ENCODE measurements around the gene EFTUD2. TPM values are rescaled to one million over a fixed set of nuclear protein-coding genes. Genes with fewer than 3 reads are reported as not detected.
A peak's percentile ranks its signal among the peaks of the same experiment; 100 is the strongest.

Gene EFTUD2
- total and polyA plus RNA-seq, 2 of the 4 experiments (the other 2 are of a cell fraction): 72.5 to 126 TPM

DNA sequence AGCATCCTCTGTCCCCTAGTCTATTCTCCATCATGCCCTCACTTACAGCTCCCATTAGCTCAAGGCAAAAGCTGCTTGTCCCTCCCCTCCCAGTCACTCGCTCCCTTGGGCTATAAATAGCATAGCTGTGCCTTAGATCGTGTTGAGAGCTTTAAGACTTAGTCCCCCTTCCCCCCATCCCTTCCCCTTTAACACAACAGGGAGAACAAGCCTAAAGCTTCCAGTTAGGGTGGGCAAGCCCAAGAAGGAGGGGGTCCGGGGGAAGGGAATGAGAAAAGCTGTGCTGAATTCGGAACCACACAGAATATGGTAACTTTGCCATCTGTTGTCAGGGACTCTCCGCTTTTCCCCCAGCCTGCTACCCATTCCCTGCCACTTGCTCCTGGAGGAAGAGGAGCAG, 56.5 kb downstream of the EFTUD2 start:
- in situ Hi-C loops (cut with MboI; ENCODE audit: low sequenced_read_pairs): no loop called here

More for the DNA sequence above, 56.5 kb downstream of the EFTUD2 start:
- peaks cover 13% of the 10 kb centered on the region for H3K4me1 ChIP-seq (ENCODE audit: control insufficient read depth, insufficient read depth, low read length)
- CTCF ChIA-PET: no interaction called here
- no peak overlapping the region for H3K27ac ChIP-seq (ENCODE audit: insufficient read depth, low read length)
- H2BK5ac ChIP-seq (ENCODE audit: low read depth, low read length, poor library complexity, severe bottlenecking): no peak overlapping the region
- no peak overlapping the region for H3K9ac ChIP-seq (ENCODE audit: low read depth, low read length)
- no peak overlapping the region for H2BK20ac ChIP-seq (ENCODE audit: low read depth, low read length)
- POLR2A ChIA-PET (ENCODE audit: unreplicated experiment): no interaction called here
- no peaks in the 10 kb centered on the region for H4K20me1 ChIP-seq (ENCODE audit: insufficient read depth, low read length)
- H3K9me1 ChIP-seq (ENCODE audit: insufficient read depth, low read length): peaks cover 10% of the 10 kb centered on the region
- H3K14ac ChIP-seq (replicated peaks; ENCODE audit: low read depth, low read length): peak overlapping the region; percentile 86
- no peaks in the 10 kb centered on the region for H3K27me3 ChIP-seq (ENCODE audit: control insufficient read depth, insufficient read depth, low read length)
- H2AK5ac ChIP-seq (ENCODE audit: low read depth, low read length): no peak overlapping the region
- no CpG with 5 or more reads among the region's 5 CpGs for WGBS, 2 experiments (ENCODE audit: extremely low coverage in 2 of 2, insufficient read length in 1 of 2)
- TF ChIP-seq POLR2A (IDR thresholded peaks at IDR 0.05; ENCODE audit: low read depth, low read length): no peak
- no peak for TF ChIP-seq CEBPB (IDR thresholded peaks at IDR 0.05; ENCODE audit: low read depth, low read length)
- no peak for TF ChIP-seq FOS (IDR thresholded peaks at IDR 0.05; ENCODE audit: low read depth, low read length)
- TF ChIP-seq RAD21 (IDR thresholded peaks at IDR 0.05; ENCODE audit: low read length): no peak
- no peak for TF ChIP-seq RCOR1 (IDR thresholded peaks at IDR 0.05; ENCODE audit: insufficient replicate concordance, low read length)
- TF ChIP-seq, protein P1, sequence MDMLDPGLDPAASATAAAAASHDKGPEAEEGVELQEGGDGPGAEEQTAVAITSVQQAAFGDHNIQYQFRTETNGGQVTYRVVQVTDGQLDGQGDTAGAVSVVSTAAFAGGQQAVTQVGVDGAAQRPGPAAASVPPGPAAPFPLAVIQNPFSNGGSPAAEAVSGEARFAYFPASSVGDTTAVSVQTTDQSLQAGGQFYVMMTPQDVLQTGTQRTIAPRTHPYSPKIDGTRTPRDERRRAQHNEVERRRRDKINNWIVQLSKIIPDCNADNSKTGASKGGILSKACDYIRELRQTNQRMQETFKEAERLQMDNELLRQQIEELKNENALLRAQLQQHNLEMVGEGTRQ (IDR thresholded peaks at IDR 0.05; ENCODE audit: low read depth, low read length): no peak
- H2BK120ac ChIP-seq (ENCODE audit: low read depth, low read length): no peak overlapping the region; the same call in 1 of the 2 replicates
- H3K56ac ChIP-seq (ENCODE audit: extremely low read depth, insufficient read depth, low read length): no peak overlapping the region
- dilution Hi-C loops (cut with HindIII; ENCODE audit: low sequenced_read_pairs, unreplicated experiment): no loop called here
- no peaks in the 10 kb centered on the region for H3K9me3 ChIP-seq (ENCODE audit: control insufficient read depth, insufficient read depth, low read length)
- peak overlapping the region; percentile 78; the same call in 1 of the 3 replicates for H2BK15ac ChIP-seq (ENCODE audit: low read depth, low read length)
- H3K18ac ChIP-seq (ENCODE audit: low read depth, low read length): no peak overlapping the region
- no peak overlapping the region for H3K4me2 ChIP-seq (ENCODE audit: low read depth, low read length)
- no peaks in the 10 kb centered on the region; the same call in 1 of the 2 replicates for H3K36me3 ChIP-seq (ENCODE audit: control insufficient read depth, insufficient read depth, low read length)
- peak overlapping the region in 1 of 2 experiments; percentile 64; a peak in 1 of 4 replicates for H4K8ac ChIP-seq (ENCODE audit: low read depth in 2 of 2, low read length in 2 of 2)
- peak overlapping the region; percentile 81 for H3K23ac ChIP-seq (ENCODE audit: low read depth, low read length)
- no peaks in the 10 kb centered on the region for H3K79me1 ChIP-seq (ENCODE audit: low read depth in 1 of 2, low read length in 2 of 2)
- H4K91ac ChIP-seq (ENCODE audit: insufficient read depth, low read depth, low read length): no peak overlapping the region
- BruUV-seq (replicated peaks): no TSS peak
- H2AFZ ChIP-seq (replicated peaks; ENCODE audit: low read length, poor library complexity): peak overlapping the region; percentile 70
- H2AK9ac ChIP-seq (replicated peaks; ENCODE audit: low read depth, low read length, poor library complexity): peak overlapping the region; percentile 71
- H3K4ac ChIP-seq (ENCODE audit: low read depth, low read length): peak overlapping the region; percentile 65
- ATAC-seq (ENCODE audit: low read depth) (no peak), DNase-seq (peak; percentile 15)
- H4K5ac ChIP-seq (ENCODE audit: low read depth, low read length): no peak overlapping the region; the same call in 1 of the 2 replicates
- no peak overlapping the region for H3K4me3 ChIP-seq (ENCODE audit: insufficient read depth, low read depth, low read length)
- intact Hi-C loops (cut with micrococcal nuclease): no loop called here

Data from IMR-90 (cell line).